Fibroblast of the aortic adventitia (primary cell): Measurements from ENCODE around the gene GDF7. TPM values are rescaled to one million over a fixed set of nuclear protein-coding genes. Genes with fewer than 3 reads are reported as not detected.

Experiments used
- DNase-seq: peaks from one replicate; pipeline ENCODE4 v3.0.0-alpha.2; 2010; ENCODE audit warnings: low read depth
- H3K4me3 ChIP-seq: 2 replicates; pipeline ENCODE4 v1.5.1; 2011; ENCODE audit warnings: low read depth, mild to moderate bottlenecking, control low read depth, low read length, moderate library complexity
- CTCF ChIP-seq: IDR thresholded peaks from 2 replicates; pipeline ENCODE4 v1.5.1; 2011; ENCODE audit warnings: mild to moderate bottlenecking, low read length, control low read depth, inconsistent platforms; ENCODE audit not compliant: insufficient read depth
- total RNA-seq: library from RNA; depleted of rRNA; stranded (reverse); fragments of >200 nt; gene quantifications from 2 replicates; pipeline ENCODE4 v1.2.3, GENCODE V29; 2012; ENCODE audit warnings: low replicate concordance

GDF7 gene
- total RNA-seq, 1 donor = under 0.01 TPM

DNA sequence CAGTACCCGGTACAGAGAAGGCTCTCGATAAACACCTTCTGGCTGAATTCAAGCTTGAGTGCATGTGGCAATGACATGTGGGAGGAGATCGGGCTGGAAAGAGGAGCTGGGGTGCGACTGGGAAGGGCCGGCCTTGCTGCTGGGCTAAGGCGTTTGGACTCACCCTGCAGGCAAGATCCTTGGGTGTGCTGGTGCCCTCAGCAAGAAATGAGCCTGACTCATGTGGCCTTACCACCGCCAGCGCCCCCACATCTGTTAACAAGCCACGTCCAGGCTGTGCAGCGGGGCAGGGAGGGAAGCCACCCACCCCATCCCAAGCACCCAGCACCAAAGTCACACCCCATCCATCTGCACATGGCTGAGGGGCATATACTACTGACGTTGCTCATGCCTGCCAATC lies 17.4 kb upstream of the GDF7 start:
- no peak for DNase-seq
- no peak for TF ChIP-seq CTCF
- H3K4me3 ChIP-seq = peak overlapping the region; percentile 80

DNA sequence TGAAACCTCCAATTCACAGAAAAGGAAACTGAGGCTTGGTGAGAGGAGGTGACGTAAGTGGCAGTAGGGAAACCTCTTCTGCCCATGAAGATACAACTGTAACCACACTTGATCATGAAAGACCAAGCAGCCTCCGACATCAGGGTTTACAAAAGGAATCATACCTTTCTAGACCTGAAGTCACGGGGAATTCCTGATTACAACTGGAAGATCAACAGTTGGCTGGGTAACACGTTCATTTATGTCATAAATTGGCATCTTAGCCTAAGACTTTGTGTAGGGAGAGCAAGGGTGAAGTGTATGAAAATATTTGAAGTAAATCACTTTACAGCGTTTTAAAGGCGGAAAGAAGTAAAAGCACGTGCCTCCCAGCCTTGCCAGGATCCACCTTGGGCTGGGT lies 17.0 kb upstream of the GDF7 start:
- no peak for TF ChIP-seq CTCF
- no peak for DNase-seq

GRCh38 chr2:20650393-20650876 lies 16.5 kb upstream of the GDF7 start:
- peak; percentile 17 for TF ChIP-seq CTCF
- peak overlapping the region; percentile 80 for H3K4me3 ChIP-seq
- peak; percentile 40 for DNase-seq

More for the DNA sequence above, 17.0 kb upstream of the GDF7 start:
- H3K4me3 ChIP-seq = peak overlapping the region; percentile 80

DNA sequence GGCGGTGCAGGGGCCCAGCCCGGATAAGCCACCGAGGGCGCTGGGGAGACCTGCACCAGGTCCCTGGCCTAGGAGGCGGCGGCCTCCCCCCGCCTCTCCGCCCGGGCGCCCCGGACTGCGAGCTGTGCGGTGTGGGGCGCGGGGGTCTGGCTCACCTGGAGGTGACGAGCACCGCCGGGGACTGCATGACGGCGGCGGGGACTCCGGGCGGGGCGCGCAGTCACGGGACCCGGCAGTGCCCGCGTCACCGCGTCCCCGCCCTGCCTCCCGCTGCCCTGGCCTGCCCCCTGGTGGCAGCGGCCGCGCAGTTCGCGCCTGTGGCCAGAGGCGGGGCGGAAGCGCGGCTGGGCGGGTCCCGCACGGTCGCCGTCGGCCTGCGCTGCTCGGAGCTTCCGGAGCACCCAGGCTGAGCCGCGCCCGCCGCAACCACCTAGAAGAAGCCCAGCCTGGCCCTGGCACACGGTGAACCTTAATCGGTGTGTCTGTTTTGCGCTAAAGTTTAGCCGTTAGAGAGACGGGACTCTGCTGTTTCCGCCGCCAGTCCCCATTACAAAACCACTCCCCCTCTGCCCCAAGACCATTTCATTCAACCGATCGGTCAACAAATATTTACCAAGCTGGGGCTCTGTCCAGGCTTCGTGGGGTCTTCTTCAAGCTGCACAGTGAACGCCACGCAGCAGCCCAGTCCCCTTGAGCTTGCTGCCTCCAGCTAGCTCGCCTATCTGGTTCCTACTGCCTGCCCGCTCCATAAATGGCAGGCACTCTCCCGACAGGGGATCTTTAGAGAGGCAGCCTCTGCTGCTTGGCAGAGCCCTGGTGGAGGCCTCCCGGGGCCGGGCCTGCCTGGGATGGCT lies 15.8 kb upstream of the GDF7 start, which contains the start of gene HS1BP3:
Gene HS1BP3 (minus strand): TSS at position 222 of the 854 bp plus-strand sequence. CDS start 35 bp downstream, at position 187.
- peak within 1 kb of the TSS; percentile 80 for H3K4me3 ChIP-seq
- TF ChIP-seq CTCF = peak; percentile 61
- peak; percentile 65 for DNase-seq

GRCh38 chr2:20651731-20652099 lies 15.2 kb upstream of the GDF7 start:
- TF ChIP-seq CTCF = no peak
- no peak overlapping the region for H3K4me3 ChIP-seq
- DNase-seq = no peak

DNA sequence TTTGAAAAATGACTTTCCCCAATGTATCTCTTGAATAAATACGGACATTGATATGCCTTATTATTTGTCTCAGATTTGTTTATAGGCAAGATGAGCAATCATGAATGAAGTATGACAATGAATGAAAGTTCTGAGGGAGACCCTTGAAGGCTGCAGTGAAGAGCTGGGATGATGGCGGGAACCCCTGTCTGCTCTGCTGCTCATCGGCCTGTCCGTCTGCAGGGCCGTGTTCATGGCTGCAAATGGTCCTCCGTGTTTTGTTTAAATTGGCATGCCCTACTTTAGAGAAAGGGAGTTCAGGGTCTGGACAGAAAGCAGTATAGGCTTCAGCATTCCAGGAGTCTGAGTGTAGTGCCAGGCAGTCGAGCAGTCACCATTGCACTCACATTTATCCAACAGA lies 14.8 kb upstream of the GDF7 start:
- DNase-seq = no peak
- no peak for TF ChIP-seq CTCF
- no peak overlapping the region for H3K4me3 ChIP-seq
